Upper lobe of left lung (tissue), 4 donors: ENCODE measurements around the gene AGRN.
A peak's percentile ranks its signal among the peaks of the same experiment; 100 is the strongest.

Experiments
- POLR2A ChIP-seq, 4 donors: fragments of 450-650 bp; IDR thresholded peaks; one replicate each; pipeline ENCODE4 v1.5.1; 2016 to 2017; ENCODE audit warnings: antibody characterized with exemption in 4 of 4, mild to moderate bottlenecking in 2 of 4
- POLR2AphosphoS5 ChIP-seq, 2 donors: sonication (generic); formaldehyde crosslinking; IDR thresholded peaks; one replicate each; pipeline ENCODE4 v1.5.1; 2017; ENCODE audit warnings: antibody characterized with exemption in 2 of 2
- TF ChIP-seq, protein P1 (sequence below), 6 experiments: fragments of 450-650 bp in 4 of 6; fragments of 200-600 bp in 2 of 6; sonication (generic) in 2 of 6; IDR thresholded peaks; one replicate each; pipeline ENCODE4 v1.5.1; 2016 to 2019; ENCODE audit warnings: antibody characterized with exemption in 6 of 6

DNA sequence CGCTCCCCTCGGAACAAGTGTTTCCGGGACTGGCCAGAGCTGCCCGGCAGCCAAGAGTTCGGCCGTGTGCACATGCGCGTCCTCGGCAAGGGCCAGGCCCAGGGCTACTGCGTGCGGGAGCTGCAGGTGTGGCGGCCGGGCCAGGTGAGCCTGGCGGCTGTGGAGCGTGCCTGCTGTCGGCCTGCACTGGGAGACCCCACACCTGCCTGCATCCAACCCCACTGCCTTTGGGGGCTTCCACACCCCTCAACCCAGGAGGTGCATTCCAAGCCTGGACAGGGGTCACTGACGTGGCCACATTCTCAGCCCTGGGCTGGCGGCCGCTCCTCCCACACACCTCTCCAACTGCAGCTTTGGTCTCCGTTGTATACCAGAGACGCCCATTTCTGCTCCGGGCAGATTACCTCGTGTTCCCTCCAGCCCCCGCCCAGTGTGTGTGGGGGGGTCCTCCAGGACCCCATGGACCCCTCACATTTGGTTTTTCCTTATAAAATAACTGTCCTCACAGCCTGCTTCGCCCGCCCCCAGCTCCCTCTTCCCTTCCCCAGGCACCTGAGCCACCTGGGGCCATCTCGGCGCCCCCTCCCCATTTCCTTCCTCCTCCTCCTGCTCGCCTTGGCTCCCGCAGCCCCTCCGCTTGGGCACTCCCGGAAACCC is 48.1 kb downstream of the AGRN start:
- peak in 1 of 4 donors; percentile 19 for TF ChIP-seq POLR2A (IDR thresholded peaks at IDR 0.05)
- TF ChIP-seq, protein P1, sequence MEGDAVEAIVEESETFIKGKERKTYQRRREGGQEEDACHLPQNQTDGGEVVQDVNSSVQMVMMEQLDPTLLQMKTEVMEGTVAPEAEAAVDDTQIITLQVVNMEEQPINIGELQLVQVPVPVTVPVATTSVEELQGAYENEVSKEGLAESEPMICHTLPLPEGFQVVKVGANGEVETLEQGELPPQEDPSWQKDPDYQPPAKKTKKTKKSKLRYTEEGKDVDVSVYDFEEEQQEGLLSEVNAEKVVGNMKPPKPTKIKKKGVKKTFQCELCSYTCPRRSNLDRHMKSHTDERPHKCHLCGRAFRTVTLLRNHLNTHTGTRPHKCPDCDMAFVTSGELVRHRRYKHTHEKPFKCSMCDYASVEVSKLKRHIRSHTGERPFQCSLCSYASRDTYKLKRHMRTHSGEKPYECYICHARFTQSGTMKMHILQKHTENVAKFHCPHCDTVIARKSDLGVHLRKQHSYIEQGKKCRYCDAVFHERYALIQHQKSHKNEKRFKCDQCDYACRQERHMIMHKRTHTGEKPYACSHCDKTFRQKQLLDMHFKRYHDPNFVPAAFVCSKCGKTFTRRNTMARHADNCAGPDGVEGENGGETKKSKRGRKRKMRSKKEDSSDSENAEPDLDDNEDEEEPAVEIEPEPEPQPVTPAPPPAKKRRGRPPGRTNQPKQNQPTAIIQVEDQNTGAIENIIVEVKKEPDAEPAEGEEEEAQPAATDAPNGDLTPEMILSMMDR (IDR thresholded peaks at IDR 0.05): no peak
- no peak for TF ChIP-seq POLR2AphosphoS5 (IDR thresholded peaks at IDR 0.05)
